Measurements from ENCODE around the gene PWWP2B.
A peak's percentile ranks its signal among the peaks of the same experiment; 100 is the strongest.

The PWWP2B gene

DNA sequence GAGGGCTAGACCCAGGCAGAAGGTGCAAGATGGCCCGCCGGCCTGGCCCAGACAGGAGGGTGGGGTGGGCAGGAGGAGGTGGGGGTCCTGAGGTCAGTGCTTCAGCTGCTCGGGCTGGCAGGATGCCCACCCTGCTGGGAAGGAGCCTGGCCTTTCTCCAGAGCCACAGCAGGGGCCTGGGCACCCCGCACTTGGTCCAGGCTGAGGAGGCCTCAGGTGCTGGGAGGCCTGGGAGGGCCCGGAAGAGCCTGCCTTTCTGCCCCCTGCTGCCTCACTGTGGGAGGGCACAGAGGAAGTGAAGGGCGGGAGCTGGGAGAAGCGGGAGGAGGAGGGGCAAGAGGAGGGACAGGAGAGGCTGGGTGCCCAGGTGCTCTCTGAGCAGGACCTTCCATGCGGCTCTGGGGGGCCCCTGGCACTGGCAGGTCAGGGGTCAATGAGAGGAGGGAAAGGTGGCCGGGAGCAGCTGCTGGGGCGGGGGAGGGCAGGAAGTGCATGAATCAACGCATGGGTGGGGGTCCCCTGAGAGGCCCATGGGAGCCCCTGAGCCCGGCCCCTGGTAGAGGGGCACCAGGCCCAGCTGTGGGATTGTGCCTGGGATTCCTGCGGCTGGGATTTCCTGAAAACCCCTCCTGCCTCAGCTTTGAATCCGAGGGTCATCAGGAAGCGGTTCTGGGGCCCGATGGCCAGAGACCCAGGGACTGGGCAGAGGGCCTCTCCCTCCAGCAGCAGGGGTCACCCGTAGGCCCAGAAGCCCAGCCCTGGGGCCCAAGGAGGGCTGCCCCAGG is 49.9 kb downstream of the PWWP2B start:
- CTCF ChIA-PET: interaction anchor here (0.6 to 1.4 kb wide), 14 partner anchors 9 to 224 kb away, joined by 3 to 6 read pairs (median 3); no protein-coding TSS in a partner anchor
- no peak overlapping the region for H3K4me3 ChIP-seq (ENCODE audit: low read depth, low read length)
- no peak for DNase-seq (ENCODE audit: low read depth, low spot score)
- TF ChIP-seq, protein P1, sequence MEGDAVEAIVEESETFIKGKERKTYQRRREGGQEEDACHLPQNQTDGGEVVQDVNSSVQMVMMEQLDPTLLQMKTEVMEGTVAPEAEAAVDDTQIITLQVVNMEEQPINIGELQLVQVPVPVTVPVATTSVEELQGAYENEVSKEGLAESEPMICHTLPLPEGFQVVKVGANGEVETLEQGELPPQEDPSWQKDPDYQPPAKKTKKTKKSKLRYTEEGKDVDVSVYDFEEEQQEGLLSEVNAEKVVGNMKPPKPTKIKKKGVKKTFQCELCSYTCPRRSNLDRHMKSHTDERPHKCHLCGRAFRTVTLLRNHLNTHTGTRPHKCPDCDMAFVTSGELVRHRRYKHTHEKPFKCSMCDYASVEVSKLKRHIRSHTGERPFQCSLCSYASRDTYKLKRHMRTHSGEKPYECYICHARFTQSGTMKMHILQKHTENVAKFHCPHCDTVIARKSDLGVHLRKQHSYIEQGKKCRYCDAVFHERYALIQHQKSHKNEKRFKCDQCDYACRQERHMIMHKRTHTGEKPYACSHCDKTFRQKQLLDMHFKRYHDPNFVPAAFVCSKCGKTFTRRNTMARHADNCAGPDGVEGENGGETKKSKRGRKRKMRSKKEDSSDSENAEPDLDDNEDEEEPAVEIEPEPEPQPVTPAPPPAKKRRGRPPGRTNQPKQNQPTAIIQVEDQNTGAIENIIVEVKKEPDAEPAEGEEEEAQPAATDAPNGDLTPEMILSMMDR (IDR thresholded peaks at IDR 0.05; ENCODE audit: insufficient read depth, low read length, missing control alignments): peak; percentile 67
- POLR2A ChIA-PET: interaction anchor here (0.9 to 1.5 kb wide), 3 partner anchors 25 to 54 kb away, joined by 3 to 4 read pairs (median 3); no protein-coding TSS in a partner anchor

DNA sequence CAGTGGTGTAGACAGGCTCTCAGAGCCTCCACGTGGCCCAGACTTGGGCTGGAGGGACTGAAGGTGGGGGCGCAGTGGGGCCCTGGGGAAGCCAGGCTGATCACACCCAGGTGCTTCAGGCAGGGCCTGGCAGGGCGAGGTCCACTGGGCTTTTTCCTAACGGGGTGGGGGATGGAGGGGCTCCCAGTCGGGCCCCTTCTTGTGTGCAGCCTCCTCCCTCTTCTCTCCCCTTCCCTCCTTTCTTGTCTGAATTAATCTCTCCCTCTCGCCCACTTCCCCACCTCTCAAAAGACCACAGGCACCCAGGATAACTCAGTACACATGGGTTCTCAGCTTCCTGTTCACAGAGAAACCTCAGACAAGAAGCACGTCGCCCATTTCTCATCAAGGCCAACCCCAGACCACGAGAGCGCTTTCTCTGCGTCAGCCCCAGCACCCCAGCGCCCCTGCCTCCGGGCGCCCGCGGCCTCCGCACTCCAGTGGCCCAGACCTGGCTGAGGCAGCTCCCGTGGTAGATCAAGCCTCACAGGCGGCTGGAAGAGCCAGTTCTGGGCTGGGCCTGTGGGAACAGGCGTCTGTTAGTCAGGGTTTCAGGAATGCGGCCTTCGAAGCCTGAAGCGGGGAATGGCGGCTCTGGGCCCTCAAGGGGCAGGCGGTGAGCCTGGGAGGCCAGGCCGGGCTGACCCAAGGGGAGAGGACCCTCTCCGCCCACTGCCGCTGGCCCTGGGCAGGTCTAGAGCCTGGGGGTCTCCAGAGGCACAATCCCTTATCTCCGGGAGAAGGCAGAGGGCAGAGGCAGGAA is 50.6 kb downstream of the PWWP2B start:
- ChIA-PET POLR2A (interaction anchor here (0.7 to 1.5 kb wide), 3 partner anchors 26 to 92 kb away, joined by 3 read pairs; no protein-coding TSS in a partner anchor), CTCF (interaction anchor here (0.6 to 1.4 kb wide), 11 partner anchors 8 to 225 kb away, joined by 3 to 6 read pairs (median 3); no protein-coding TSS in a partner anchor)
- peak; percentile 50 for DNase-seq (ENCODE audit: low read depth, low spot score)
- TF ChIP-seq, protein P1 (IDR thresholded peaks at IDR 0.05; ENCODE audit: insufficient read depth, low read length, missing control alignments): no peak
- H3K4me3 ChIP-seq (ENCODE audit: low read depth, low read length): no peak overlapping the region

DNA sequence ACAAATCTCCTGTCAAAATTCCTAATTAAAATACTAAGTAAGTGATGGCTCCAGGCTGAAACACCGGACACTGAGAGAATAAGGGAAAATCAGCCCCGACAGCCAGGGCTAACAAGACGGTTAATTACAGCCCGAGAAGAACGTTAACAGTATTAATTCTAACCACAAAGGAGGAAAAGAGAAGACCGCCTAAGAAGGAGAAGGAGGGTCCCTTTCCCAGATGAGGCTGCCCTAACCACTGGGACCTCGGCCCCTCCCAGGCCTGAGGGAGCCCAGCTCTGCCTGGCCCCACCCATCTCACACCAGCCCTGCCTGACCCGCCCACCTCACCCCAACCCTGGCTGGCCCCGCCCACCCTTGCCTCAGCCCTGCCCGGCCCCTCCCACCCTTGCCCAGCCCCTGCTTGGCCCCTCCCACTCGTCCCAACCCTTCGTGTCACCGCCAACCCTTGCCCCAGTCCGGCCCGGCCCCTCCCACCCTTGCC is 51.3 kb downstream of the PWWP2B start:
- CTCF ChIA-PET: interaction anchor here (1.0 to 1.4 kb wide), 2 partner anchors 61 to 92 kb away, joined by 3 to 4 read pairs; no protein-coding TSS in a partner anchor
- POLR2A ChIA-PET: interaction anchor here (0.7 kb wide), 1 partner anchor 91 kb away, joined by 3 read pairs; no protein-coding TSS in a partner anchor
- TF ChIP-seq, protein P1 (IDR thresholded peaks at IDR 0.05; ENCODE audit: insufficient read depth, low read length, missing control alignments): no peak
- H3K4me3 ChIP-seq (ENCODE audit: low read depth, low read length): no peak overlapping the region
- DNase-seq (ENCODE audit: low read depth, low spot score): no peak

DNA sequence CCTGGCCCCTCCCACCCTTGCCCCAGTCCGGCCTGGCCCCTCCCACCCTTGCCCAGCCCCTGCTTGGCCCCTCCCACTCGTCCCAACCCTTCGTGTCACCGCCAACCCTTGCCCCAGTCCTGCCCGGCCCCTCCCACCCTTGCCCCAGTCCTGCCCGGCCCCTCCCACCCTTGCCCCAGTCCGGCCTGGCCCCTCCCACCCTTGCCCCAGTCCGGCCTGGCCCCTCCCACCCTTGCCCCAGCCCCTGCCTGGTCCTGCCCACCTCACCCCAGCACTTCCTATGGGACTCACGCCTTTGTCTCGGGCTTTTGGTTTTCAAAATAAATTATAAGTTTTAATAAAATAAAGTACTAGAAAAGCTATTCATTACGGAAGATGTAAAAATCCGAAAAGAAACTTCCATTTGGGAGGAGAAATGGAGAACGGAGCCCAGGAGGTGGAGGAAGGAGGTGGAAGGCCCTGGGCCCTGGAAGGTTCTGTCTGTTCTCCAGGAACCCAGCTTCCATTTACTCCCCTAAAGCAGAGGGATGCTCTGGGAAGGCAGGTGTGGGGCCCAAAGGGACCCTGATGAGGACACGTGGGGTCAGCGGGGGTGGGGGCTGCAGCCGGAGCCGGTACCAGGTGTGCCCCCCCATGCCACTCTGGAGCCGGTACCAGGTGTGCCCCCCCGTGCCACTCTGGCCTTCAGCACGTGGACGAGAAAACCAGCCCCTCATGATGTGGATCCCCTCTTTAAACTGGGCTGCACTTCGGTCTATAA is 52.2 kb downstream of the PWWP2B start:
- no peak for DNase-seq (ENCODE audit: low read depth, low spot score)
- TF ChIP-seq, protein P1 (IDR thresholded peaks at IDR 0.05; ENCODE audit: insufficient read depth, low read length, missing control alignments): no peak
- CTCF ChIA-PET: interaction anchor here (0.8 to 1.5 kb wide), 4 partner anchors 93 to 226 kb away, joined by 3 to 6 read pairs (median 4); no protein-coding TSS in a partner anchor
- H3K4me3 ChIP-seq (ENCODE audit: low read depth, low read length): no peak overlapping the region
- POLR2A ChIA-PET: no interaction called here

DNA sequence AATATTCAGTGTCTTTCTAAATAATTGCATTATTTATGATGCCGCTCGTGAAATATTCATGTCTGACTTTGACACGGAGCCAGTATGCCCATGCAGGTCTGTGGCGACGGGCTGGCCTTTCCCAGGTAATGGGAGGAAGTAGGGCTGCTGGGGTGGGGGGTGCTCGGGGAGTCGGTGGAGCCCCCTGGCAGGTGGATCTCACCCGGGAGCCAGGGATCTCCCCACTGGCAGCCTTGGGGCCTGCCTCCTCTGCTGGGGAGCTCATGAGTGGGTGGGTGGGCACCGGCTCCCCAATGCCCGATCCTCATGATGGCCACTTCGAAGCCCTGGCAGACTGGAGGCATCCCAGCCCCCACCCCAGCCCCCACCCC is 52.8 kb downstream of the PWWP2B start:
- H3K4me3 ChIP-seq (ENCODE audit: low read depth, low read length): no peak overlapping the region
- CTCF ChIA-PET: interaction anchor here (0.8 to 1.5 kb wide), 4 partner anchors 94 to 226 kb away, joined by 3 to 6 read pairs (median 4); no protein-coding TSS in a partner anchor
- TF ChIP-seq, protein P1 (IDR thresholded peaks at IDR 0.05; ENCODE audit: insufficient read depth, low read length, missing control alignments): no peak
- no peak for DNase-seq (ENCODE audit: low read depth, low spot score)
- POLR2A ChIA-PET: no interaction called here

Data from AG04449 (cell line).